Hepatocyte (in vitro differentiated cells): Measurements from ENCODE around the gene CAST. TPM values are rescaled to one million over a fixed set of nuclear protein-coding genes. Genes with fewer than 3 reads are reported as not detected.

Experiments used
- DNase-seq: peaks from one replicate; pipeline ENCODE4 v3.0.0-alpha.2; 2016; ENCODE audit warnings: low spot score
- H2AFZ ChIP-seq: fragments of 200-600 bp; sonication (generic); 2 replicates; pipeline ENCODE4 v1.6.0; 2016; ENCODE audit warnings: antibody characterized with exemption, mild to moderate bottlenecking
- H3K27ac ChIP-seq: fragments of 200-600 bp; sonication (generic); 2 replicates; pipeline ENCODE4 v1.5.1; 2016; ENCODE audit warnings: mild to moderate bottlenecking
- H3K27me3 ChIP-seq: fragments of 200-600 bp; sonication (generic); 2 replicates; pipeline ENCODE4 v1.6.1; 2016
- H3K36me3 ChIP-seq: fragments of 200-600 bp; sonication (generic); replicated peaks from 2 replicates; pipeline ENCODE4 v1.5.1; 2016; ENCODE audit warnings: low read depth; ENCODE audit not compliant: insufficient read depth
- H3K4me1 ChIP-seq: fragments of 200-600 bp; sonication (generic); 2 replicates; pipeline ENCODE4 v1.5.1; 2016; ENCODE audit warnings: mild to moderate bottlenecking, moderate library complexity; ENCODE audit not compliant: insufficient read depth
- H3K4me2 ChIP-seq: fragments of 200-600 bp; sonication (generic); 2 replicates; pipeline ENCODE4 v1.6.0; 2016
- H3K4me3 ChIP-seq: fragments of 200-600 bp; sonication (generic); 2 replicates; pipeline ENCODE4 v1.5.1; 2016; ENCODE audit warnings: mild to moderate bottlenecking
- H3K79me2 ChIP-seq: fragments of 200-600 bp; sonication (generic); 2 replicates; pipeline ENCODE4 v1.6.0; 2017; ENCODE audit warnings: mild to moderate bottlenecking
- H3K9me2 ChIP-seq: fragments of 200-600 bp; sonication (generic); replicated peaks from 2 replicates; pipeline ENCODE4 v1.6.0; 2017; ENCODE audit warnings: mild to moderate bottlenecking; ENCODE audit not compliant: insufficient read depth
- H3K9me3 ChIP-seq: fragments of 200-600 bp; sonication (generic); 2 replicates; pipeline ENCODE4 v1.5.1; 2016; ENCODE audit warnings: low read depth, mild to moderate bottlenecking
- H4K20me1 ChIP-seq: fragments of 200-600 bp; sonication (generic); 2 replicates; pipeline ENCODE4 v1.6.0; 2016; ENCODE audit warnings: mild to moderate bottlenecking; ENCODE audit not compliant: insufficient read depth, poor library complexity, severe bottlenecking
- CTCF ChIP-seq: fragments of 200-600 bp; sonication (generic); IDR thresholded peaks from 2 replicates; pipeline ENCODE4 v1.5.1; 2016; ENCODE audit warnings: antibody characterized with exemption, mild to moderate bottlenecking; ENCODE audit not compliant: poor library complexity
- EZH2 ChIP-seq: fragments of 200-600 bp; sonication (generic); IDR thresholded peaks from 2 replicates; pipeline ENCODE4 v1.6.1; 2016; ENCODE audit warnings: antibody characterized with exemption, mild to moderate bottlenecking, borderline replicate concordance
- EZH2phosphoT487 ChIP-seq: fragments of 200-600 bp; sonication (generic); IDR thresholded peaks from one replicate; pipeline ENCODE4 v1.6.1; 2018; ENCODE audit warnings: antibody characterized with exemption, mild to moderate bottlenecking, low read depth, moderate library complexity; ENCODE audit not compliant: unreplicated experiment, severe bottlenecking
- WGBS: methylation state at CpG from one replicate; pipeline ENCODE4 v1.1.6; 2016; ENCODE audit warnings: low lambda C conversion rate; ENCODE audit errors: missing lambda C conversion rate; 5-methylcytosine and 5-hydroxymethylcytosine counted together
- polyA plus RNA-seq: library from polyadenylated mRNA; unstranded; fragments of >200 nt; fragmentation: Nextera tagmentation; extraction: Ambion mirVana; gene quantifications from 2 replicates; pipeline ENCODE4 v1.2.1, GENCODE V29; 2016
- total RNA-seq: library from RNA; depleted of rRNA; stranded (reverse); fragments of >200 nt; gene quantifications from 2 replicates; pipeline ENCODE4 v1.2.3, GENCODE V29; 2014

Gene CAST
- total and polyA plus RNA-seq, 2 experiments from 2014 or later, result 140 to 177 TPM

GRCh38 chr5:96714450-96714849, 52.3 kb downstream of the CAST start:
- Histone ChIP-seq H4K20me1 (peaks cover 24% of the 10 kb centered on the region), H3K27ac (peak overlapping the region; percentile 93), H3K4me3 (no peak overlapping the region), H3K4me1 (peaks cover 30% of the 10 kb centered on the region), H3K4me2 (peak overlapping the region; percentile 50), H3K9me2 (no peaks in the 10 kb centered on the region), H3K36me3 (no peaks in the 10 kb centered on the region), H2AFZ (no peak overlapping the region), H3K27me3 (no peaks in the 10 kb centered on the region), H3K9me3 (no peaks in the 10 kb centered on the region), H3K79me2 (peaks cover 96% of the 10 kb centered on the region)
- TF ChIP-seq EZH2 (no peak), CTCF (no peak), EZH2phosphoT487 (no peak)
- DNase-seq, result no peak

- H3K4me3 ChIP-seq, result no peak overlapping the region
- no peaks in the 10 kb centered on the region for H3K27me3 ChIP-seq
- no peaks in the 10 kb centered on the region for H3K9me3 ChIP-seq
- H3K36me3 ChIP-seq, result no peaks in the 10 kb centered on the region
- 41% methylated on average over 2 of the region's 2 CpGs for WGBS
- no peaks in the 10 kb centered on the region for H3K9me2 ChIP-seq
- DNase-seq, result peak; percentile 87
- H3K4me2 ChIP-seq, result peak overlapping the region; percentile 67
- peaks cover 30% of the 10 kb centered on the region for H3K4me1 ChIP-seq
- TF ChIP-seq EZH2 (no peak), CTCF (no peak), EZH2phosphoT487 (no peak)
- peaks cover 96% of the 10 kb centered on the region for H3K79me2 ChIP-seq
- peak overlapping the region; percentile 93 for H3K27ac ChIP-seq
- peaks cover 19% of the 10 kb centered on the region for H4K20me1 ChIP-seq
- H2AFZ ChIP-seq, result no peak overlapping the region
Observed at GRCh38 chr5:96714951-96715451, 52.8 kb downstream of the CAST start.

GRCh38 chr5:96716007-96716406, 53.8 kb downstream of the CAST start:
- Histone ChIP-seq H3K27me3 (no peaks in the 10 kb centered on the region), H3K79me2 (peaks cover 95% of the 10 kb centered on the region), H3K4me2 (no peak overlapping the region), H3K9me2 (no peaks in the 10 kb centered on the region), H3K36me3 (no peaks in the 10 kb centered on the region), H3K27ac (peak overlapping the region; percentile 93), H4K20me1 (peaks cover 20% of the 10 kb centered on the region), H3K4me1 (peaks cover 30% of the 10 kb centered on the region), H3K4me3 (no peak overlapping the region), H3K9me3 (no peaks in the 10 kb centered on the region), H2AFZ (no peak overlapping the region)
- no peak for TF ChIP-seq EZH2
- no peak for TF ChIP-seq EZH2phosphoT487
- no peak for TF ChIP-seq CTCF
- no peak for DNase-seq
- 81% methylated on average over 5 of the region's 5 CpGs for WGBS

- Histone ChIP-seq H3K27me3 (no peaks in the 10 kb centered on the region), H4K20me1 (peaks cover 23% of the 10 kb centered on the region), H3K4me3 (no peak overlapping the region), H3K79me2 (peaks cover 93% of the 10 kb centered on the region), H2AFZ (no peak overlapping the region), H3K36me3 (no peaks in the 10 kb centered on the region), H3K27ac (no peak overlapping the region), H3K4me1 (peaks cover 34% of the 10 kb centered on the region), H3K9me2 (no peaks in the 10 kb centered on the region), H3K9me3 (no peaks in the 10 kb centered on the region), H3K4me2 (no peak overlapping the region)
- TF ChIP-seq EZH2 (no peak), CTCF (no peak), EZH2phosphoT487 (no peak)
- no peak for DNase-seq
- 42% methylated on average over 2 of the region's 2 CpGs for WGBS
Observed at GRCh38 chr5:96716716-96717115, 54.5 kb downstream of the CAST start.
